ENCODE results near the gene ACOT6.
"Not testable (repeated sequence)": the region's sequence is repeated elsewhere in the genome, so short reads cannot be mapped to it uniquely, and the experiment has no call there.

The ACOT6 gene, protein sequence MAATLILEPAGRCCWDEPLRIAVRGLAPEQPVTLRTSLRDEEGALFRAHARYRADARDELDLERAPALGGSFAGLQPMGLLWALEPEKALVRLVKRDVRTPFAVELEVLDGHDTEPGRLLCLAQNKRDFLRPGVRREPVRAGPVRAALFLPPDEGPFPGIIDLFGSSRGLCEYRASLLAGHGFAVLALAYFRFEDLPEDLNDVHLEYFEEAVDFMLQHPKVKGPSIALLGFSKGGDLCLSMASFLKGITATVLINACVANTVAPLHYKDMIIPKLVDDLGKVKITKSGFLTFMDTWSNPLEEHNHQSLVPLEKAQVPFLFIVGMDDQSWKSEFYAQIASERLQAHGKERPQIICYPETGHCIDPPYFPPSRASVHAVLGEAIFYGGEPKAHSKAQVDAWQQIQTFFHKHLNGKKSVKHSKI

DNA sequence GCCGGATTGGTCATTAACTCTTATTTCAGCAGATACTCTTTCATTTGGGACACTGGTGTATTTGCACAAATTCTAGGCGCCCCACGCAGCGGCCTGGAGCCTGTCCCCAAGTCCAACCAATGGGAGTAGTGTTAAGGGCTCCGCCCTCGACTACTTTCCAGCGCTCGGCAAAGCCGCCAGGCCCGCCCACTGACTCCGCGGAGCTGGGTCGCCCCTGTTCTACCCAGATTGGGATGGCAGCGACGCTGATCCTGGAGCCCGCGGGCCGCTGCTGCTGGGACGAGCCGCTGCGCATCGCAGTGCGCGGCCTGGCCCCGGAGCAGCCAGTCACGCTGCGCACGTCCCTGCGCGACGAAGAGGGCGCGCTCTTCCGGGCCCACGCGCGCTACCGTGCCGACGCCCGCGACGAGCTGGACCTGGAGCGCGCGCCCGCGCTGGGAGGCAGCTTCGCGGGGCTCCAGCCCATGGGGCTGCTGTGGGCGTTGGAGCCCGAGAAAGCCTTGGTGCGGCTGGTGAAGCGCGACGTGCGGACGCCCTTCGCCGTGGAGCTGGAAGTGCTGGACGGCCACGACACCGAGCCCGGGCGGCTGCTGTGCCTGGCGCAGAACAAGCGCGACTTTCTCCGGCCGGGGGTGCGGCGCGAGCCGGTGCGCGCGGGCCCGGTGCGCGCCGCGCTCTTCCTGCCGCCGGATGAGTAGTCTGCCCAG lies at the start of gene ACOT6:
Gene ACOT6 (plus strand): TSS at position 179 of the 707 bp plus-strand sequence. CDS start 55 bp downstream, at position 234.
- DNase-seq (ENCODE audit: low read depth in 2 of 2, low spot score in 1 of 2) = peak in 1 of 2 donors; percentile 33

DNA sequence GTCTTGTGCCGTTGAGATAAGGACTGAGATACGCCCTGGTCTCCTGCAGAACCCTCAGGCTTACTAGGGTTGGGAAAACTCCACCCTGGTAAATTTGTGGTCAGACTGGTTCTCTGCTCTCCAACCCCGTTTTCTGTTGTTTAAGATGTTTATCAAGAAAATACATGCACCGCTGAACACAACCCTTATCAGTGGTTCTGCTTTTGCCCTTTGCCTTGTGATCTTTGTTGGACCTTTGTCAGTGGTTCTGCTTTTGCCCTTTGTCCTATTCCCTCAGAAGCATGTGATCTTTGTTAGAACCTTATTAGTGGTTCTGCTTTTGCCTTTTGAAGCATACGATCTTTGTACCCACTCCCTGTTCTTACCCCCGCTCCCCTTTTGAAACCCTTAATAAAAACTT lies 49.6 kb upstream of the ACOT6 start:
- DNase-seq (ENCODE audit: low read depth in 2 of 2, low spot score in 1 of 2) = not testable (repeated sequence)

DNA sequence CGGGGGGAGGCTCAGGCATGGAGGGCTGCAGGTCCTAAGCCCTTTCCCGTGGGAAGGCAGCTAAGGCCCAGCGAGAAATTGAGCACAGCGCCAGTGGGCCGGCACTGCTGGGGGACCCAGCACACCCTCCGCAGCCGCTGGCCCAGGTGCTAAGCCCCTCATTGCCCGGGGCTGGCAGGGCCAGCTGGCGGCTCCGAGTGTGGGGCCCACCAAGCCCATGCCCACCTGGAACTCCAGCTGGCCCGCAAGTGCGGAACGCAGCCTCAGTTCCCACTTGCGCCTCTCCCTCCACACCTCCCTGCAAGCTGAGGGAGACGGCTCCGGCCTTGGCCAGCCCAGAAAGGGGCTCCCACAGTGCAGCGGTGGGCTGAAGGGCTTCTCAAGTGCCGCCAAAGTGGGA lies 45.9 kb upstream of the ACOT6 start:
- not testable (repeated sequence) for DNase-seq (ENCODE audit: low read depth in 2 of 2, low spot score in 1 of 2)

DNA sequence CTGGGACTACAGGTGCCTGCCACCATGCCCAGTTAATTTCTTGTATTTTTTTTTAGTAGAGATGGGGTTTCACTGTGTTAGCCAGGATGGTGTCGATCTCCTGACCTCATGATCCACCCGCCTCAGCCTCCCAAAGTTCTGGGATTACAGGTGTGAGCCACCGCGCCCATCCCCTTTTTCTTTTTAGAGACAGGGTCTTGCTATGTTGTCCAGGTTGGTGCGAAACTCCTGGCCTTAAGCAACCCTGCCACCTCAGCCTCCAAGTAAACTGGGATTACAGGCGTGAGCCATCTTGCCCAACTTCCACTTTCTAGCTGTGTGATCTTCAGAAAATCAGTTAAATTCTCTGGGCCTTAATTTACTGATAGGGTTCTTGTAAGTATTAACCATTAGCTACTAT lies 45.4 kb upstream of the ACOT6 start:
- DNase-seq (ENCODE audit: low read depth in 2 of 2, low spot score in 1 of 2) = not testable (repeated sequence)

DNA sequence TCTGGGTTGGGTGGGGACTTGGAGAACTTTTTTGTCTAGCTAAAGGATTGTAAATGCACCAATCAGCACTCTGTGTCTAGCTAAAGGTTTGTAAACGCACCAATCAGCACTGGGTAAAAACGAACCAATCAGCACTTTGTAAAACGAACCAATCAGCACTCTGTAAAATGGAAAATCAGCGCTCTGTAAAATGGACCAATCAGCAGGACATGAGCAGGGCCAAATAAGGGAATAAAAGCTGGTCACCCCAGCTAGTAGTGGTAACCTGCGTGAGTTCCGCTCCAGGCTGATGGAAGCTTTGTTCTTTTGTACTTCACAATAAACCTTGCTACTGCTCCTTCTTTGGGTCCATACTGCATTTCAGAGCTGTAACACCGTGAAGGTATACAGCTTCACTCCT lies 45.0 kb upstream of the ACOT6 start:
- DNase-seq (ENCODE audit: low read depth in 2 of 2, low spot score in 1 of 2) = no peak

DNA sequence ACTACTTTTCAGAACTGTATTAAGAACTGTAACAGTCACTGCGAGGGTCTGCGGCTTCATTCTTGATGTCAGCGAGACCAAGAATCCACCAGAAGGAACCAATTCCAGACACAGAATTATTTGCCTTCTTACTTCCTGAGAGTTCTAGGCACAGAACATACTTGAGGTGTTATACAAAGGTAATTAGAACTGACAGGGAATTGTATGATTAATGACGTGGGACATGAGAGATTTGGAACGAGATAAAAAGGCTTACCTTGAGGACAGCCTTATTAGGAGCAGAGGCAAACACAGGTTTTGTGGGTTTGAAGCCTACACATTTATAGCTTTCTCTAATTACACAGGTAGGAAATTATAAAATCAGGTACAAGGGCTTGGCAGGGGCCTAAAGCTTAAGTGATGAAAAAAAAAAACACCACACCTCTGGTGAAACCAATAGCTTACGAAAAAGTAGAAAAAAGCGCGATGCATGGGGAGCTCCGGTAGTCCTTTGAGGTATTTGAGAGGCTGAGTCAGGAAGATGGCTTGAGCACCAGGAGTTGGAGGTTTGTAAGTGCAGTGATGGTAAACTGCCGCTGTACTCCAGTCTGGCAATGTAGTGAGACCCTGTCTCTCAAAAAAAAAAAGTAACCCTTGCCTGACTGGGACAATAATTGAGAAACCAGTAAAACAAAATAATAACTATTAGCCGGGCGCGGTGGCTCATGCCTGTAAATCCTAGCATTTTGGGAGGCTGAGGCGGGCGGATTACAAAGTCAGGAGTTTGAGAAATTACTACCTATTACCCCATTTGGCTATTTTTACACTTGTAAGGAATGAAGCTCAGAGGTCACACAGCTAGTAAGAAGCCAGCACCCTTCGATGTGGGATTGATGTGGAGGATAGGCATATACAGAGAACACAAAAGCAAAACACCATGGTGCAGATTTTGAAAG lies 44.1 kb upstream of the ACOT6 start:
- DNase-seq (ENCODE audit: low read depth in 2 of 2, low spot score in 1 of 2) = no peak

DNA sequence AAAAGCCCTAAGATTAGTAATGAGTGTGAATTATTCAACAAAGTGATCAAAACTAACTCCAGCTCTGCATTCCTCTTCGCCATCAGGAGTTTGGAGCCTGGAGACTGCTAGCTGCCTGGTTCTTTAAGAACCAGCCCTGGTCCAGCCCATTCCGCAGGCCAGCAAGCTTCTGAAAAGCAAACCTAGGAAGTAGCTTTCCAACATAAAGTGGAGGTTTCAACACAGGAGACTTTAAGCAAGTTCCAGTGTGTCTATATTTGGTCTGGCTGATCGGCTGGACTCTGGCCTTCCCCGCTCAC lies 43.5 kb upstream of the ACOT6 start:
- DNase-seq (ENCODE audit: low read depth in 2 of 2, low spot score in 1 of 2) = not testable (repeated sequence)

DNA sequence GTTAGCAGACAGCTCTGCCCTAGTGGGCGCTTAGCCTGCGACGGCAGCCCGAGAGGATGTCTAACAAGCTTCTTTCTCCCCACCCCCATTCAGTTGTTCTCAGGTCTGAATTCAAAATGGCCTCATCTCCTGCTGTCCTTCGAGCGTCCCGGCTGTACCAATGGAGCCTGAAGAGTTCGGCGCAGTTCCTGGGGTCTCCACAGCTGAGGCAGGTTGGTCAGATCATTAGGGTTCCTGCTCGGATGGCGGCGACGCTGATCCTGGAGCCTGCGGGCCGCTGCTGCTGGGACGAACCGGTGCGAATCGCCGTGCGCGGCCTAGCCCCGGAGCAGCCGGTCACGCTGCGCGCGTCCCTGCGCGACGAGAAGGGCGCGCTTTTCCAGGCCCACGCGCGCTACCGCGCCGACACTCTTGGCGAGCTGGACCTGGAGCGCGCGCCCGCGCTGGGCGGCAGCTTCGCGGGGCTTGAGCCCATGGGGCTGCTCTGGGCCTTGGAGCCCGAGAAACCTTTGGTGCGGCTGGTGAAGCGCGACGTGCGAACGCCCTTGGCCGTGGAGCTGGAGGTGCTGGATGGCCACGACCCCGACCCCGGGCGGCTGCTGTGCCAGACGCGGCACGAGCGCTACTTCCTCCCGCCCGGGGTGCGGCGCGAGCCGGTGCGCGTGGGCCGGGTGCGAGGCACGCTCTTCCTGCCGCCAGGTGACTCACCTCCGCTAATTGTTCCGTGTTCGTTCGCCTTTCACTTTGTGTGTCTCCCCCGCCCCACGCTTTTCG lies 42.9 kb upstream of the ACOT6 start, which contains the start of gene ACOT2:
Gene ACOT2 (plus strand): TSS at position 29 of the 774 bp plus-strand sequence. CDS start 28 bp downstream, at position 57.
- peak; percentile 66 to 83 for DNase-seq (ENCODE audit: low read depth in 2 of 2, low spot score in 1 of 2)

DNA sequence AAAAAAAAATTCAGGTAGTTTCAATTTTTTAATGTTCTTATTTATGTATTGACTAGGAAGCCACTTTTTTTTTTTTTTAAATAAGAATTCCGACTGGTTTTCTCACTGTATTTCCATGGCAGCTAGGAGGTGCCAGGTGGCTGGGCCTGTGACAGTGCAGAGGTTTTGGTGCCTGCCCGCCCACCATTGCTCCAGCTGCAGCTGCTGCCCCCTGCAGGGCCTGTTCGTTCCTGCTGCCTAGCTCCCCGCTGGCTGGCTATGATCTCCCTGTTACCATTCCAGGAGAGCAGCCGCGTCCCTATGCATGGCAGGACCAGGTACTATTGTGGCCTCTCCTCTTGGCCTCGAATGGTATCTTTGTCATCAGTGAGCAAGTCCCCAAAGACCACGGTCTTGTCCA lies 41.4 kb upstream of the ACOT6 start:
- peak; percentile 34 to 42 for DNase-seq (ENCODE audit: low read depth in 2 of 2, low spot score in 1 of 2)

DNA sequence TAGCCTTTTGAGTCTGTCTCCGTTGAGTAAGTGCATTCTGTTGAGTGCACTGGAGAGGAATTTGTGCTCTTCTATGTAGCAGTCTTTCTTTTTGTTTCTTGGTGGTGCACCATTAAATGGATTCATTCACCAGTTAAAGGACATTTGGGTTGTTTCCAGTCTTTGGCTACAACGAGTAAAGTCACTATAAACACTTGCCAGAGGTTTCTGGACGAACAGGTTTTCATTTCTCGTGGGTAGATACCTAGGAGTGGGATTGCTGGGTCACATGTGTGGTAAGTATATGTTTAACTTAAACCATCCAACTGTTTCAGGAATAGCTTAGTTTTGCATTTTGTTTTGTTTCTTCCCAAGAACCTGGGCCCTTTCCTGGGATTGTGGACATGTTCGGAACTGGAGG lies 39.3 kb upstream of the ACOT6 start:
- DNase-seq (ENCODE audit: low read depth in 2 of 2, low spot score in 1 of 2) = not testable (repeated sequence)

DNA sequence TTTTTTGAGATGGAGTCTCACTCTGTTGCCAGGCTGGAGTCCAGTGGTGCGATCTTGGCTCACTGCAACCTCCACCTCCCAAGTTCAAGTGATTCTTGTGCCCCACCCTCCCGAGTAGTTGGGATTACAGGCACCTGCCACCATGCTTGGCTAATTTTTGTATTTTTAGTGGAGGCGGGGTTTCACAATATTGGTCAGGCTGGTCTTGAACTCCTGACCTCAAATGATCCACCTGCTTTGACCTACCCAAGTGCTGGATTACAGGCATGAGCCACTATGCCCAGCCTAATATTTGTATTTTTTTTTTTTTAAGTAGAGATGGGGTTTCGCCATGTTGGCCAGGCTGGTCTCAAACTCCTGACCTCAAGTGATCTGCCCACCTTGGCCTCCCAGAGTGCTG lies 38.6 kb upstream of the ACOT6 start:
- not testable (repeated sequence) for DNase-seq (ENCODE audit: low read depth in 2 of 2, low spot score in 1 of 2)

DNA sequence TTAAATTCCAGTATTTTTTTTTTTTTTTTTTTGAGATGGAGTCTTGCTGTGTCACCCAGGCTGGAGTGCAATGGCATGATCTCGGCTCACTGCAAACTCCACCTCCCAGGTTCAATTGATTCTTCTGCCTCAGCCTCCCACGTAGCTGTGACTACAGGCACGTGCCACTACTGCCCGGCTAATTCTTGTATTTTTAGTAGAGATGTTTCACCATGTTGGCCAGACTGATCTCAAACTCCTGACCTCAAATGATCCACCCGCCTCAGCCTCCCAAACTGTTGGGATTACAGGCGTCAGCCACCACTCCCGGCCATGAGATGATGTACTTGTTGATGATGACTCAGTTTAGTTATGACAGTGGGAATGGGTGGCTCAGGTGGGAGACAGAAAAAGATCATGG lies 38.1 kb upstream of the ACOT6 start:
- not testable (repeated sequence) for DNase-seq (ENCODE audit: low read depth in 2 of 2, low spot score in 1 of 2)

DNA sequence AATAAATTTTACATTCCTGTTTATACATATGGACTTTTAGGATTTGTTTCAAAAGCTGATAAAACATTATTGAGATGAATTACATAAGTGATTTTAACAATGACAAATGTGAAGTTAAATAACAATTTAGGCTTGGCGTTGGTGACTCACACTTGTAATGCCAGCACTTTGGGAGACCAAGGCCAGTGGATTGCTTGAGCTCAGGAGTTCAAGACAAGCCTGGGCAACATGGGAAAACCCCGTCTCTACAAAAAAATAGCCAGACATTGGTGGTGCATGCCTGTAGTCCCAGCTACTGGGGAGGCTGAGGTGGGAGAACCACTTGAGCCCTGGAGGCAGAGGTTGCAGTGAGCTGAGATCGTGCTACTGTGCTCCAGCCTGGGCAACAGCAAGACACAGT lies 35.9 kb upstream of the ACOT6 start:
- DNase-seq (ENCODE audit: low read depth in 2 of 2, low spot score in 1 of 2) = no peak

DNA sequence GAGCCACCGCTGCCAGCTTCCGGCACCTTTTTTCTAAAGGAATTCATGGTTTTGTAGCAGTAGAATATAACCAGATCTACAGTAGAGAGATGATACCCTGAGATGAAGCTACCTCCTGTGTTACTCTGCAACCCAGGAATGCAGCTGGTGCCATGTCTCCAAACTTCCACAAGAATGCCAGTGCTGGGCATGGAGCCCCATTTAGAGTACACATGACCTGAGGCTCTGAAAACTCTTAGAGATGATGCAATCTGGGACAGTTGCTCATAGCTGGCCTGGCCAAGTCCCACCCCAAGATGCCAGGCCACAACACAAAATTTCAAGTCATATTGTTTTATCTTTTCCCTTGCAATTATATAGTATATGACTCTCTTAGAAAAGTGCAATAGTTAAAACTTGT lies 35.1 kb upstream of the ACOT6 start:
- not testable (repeated sequence) for DNase-seq (ENCODE audit: low read depth in 2 of 2, low spot score in 1 of 2)

DNA sequence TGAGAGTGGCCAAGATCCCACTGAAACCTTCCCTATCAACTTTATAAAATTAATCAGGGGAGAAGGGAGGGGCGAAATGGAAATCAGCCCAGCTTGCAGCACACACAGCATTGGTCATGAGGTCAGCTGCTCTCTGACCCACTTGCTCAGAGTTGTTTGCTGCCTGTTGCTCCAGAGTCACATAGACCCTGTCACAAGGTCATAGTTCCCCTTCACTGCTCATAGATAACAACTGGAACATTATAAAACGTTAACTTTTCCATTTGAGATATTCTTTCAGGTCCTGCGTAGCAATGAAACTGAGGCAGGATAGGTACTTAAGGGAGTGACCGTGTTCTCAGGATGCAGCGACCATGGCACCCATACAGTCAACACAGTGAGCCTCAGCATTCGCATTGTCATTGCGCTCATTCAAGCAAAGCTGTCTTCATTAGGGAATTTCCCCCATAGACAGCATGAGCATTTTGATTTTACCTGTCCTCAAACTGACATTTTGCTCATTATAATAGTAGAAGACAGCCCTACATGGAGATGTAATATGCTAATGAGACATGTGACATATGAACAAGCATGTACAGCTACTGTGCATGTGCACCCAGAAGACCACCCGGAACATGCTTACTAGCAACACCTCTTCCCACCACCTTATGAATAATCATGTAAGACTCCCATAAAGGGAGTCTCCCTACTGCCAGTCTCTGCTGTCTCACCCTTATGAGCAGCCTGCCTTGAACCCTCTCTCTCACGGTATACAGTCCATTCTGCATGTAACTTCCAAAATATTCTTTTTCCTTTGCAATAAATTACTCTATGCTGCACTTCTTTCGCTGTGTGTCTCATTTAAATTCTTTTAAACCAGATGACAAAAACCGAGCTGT lies 30.0 kb upstream of the ACOT6 start:
- DNase-seq (ENCODE audit: low read depth in 2 of 2, low spot score in 1 of 2) = not testable (repeated sequence)

DNA sequence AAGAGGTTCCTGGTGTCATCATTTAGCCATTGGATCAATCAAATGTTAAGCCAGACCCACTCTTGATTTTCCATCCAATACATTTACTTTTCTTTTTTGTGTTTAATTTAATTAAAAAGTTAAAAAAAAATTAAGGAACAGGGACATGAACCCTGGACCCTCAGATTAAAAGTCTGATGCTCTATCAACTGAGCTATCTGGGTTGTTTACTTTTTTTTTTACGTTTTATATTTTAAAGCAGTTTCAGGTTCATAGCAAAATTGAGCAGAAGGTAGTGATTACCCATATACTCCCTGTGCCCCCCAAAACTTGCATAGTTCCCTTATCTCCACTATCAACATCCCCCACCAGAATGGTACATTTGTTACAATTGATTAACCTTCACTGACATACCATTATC lies 23.6 kb upstream of the ACOT6 start:
- no peak for DNase-seq (ENCODE audit: low read depth in 2 of 2, low spot score in 1 of 2)

DNA sequence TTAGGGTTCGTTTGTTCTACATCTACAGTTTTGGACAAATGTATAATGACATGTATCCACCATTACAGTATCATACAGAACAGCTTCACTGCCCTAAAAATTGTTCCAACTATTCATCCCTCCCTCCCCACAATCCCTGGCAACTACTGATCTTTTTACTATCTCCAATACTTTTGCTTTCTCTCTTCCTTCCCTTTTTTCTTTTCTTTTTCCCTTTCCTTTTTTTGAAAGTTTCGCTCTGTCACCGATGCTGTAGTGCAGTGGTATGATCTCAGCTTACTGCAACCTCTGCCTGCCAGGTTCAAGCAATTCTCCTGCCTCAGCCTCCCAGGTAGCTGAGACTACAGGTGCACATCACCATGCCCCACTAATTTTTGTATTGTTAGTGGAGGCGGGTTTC lies 23.2 kb upstream of the ACOT6 start:
- no peak for DNase-seq (ENCODE audit: low read depth in 2 of 2, low spot score in 1 of 2)

DNA sequence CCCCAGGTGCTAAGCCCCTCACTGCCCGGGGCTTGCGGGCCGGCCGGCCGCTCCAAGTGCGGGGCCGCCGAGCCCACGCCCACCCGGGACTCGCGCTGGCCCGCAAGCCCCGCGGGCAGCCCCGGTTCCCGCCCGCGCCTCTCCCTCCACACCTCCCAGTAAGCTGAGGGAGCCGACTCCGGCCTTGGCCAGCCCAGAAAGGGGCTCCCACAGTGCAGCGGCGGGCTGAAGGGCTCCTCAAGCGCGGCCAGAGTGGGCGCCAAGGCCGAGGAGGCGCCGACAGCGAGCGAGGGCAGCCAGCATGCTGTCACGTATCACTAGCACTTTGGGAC lies 21.7 kb upstream of the ACOT6 start:
- DNase-seq (ENCODE audit: low read depth in 2 of 2, low spot score in 1 of 2) = not testable (repeated sequence)

DNA sequence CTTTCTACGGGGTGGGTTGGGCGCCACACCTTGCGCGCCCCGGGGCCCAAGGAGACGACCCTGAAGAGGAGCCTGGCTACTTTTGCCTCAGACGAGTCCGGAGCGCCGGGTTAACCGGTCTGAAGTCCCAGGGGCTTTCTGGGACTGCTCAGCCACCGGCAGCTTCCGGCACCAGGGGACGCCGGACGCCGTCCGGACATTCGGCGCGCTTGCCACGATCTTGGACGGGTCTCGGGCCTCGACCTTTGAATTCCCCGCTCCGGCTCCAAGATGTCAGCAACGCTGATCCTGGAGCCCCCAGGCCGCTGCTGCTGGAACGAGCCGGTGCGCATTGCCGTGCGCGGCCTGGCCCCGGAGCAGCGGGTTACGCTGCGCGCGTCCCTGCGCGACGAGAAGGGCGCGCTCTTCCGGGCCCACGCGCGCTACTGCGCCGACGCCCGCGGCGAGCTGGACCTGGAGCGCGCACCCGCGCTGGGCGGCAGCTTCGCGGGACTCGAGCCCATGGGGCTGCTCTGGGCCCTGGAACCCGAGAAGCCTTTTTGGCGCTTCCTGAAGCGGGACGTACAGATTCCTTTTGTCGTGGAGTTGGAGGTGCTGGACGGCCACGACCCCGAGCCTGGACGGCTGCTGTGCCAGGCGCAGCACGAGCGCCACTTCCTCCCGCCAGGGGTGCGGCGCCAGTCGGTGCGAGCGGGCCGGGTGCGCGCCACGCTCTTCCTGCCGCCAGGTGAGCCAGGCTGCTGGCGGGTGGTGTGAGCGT lies 20.4 kb upstream of the ACOT6 start, which contains the start of gene ACOT4:
Gene ACOT4 (plus strand): TSS at position 184 of the 760 bp plus-strand sequence. CDS start 87 bp downstream, at position 271.
- DNase-seq (ENCODE audit: low read depth in 2 of 2, low spot score in 1 of 2) = no peak

All from stimulated activated CD8-positive, alpha-beta memory T cell treated with anti-CD3 and anti-CD28 coated beads, Interleukin-4, amount 100 ng/mL, for 4 hours (primary cell).